DOHH2 (cell line): ENCODE measurements around the gene CYP4V2.

Experiments used
- EZH2phosphoT487 ChIP-seq: fragments of 200-600 bp; sonication (generic); IDR thresholded peaks from 2 replicates; pipeline ENCODE4 v1.6.1; 2017; ENCODE audit warnings: borderline replicate concordance, mild to moderate bottlenecking, antibody characterized with exemption, low read length, moderate library complexity, mixed read lengths
- TF ChIP-seq, protein P1 (sequence below): fragments of 200-600 bp; sonication (generic); IDR thresholded peaks from one replicate; pipeline ENCODE4 v1.5.1; 2014; ENCODE audit warnings: antibody characterized with exemption, mild to moderate bottlenecking, low read depth, low read length; ENCODE audit not compliant: poor library complexity, severe bottlenecking

DNA sequence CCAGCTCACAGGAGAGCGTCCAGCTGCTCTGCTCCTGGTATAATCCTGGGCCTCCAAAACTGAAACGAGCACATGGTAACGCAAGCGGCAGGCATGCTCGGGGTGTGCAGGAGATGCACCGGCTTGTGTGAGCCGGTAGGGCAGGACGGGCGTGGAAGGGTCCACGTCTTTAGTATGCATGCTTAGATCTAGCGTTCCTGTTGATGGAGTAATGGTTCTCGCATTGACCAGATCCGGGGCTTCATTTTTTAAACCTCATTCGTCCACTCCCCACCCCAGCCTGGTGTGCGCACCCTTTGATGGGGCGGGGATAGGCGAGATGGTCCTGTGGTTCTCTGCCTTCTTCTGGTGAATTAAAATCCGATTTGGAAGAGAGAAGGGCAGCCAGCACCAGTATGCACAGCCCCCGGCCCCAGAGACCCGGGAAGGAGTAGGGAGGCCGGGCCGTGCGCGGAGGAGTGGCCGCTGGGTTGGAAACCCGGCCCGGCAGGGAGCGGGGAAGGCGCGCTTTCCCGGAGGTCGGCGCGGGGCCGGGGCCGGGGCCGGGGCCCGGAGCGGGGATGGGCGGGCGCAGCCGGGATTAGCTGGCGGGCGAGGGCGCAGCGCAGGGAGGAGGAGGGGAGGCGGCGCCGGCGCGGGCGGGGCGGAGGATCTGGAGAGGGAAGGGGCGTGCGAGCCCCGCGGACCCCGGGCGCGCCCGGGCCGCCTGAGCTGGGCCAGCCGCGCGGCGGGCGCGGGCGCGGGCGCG lies 47.0 kb upstream of the CYP4V2 start:
- TF ChIP-seq, protein P1, sequence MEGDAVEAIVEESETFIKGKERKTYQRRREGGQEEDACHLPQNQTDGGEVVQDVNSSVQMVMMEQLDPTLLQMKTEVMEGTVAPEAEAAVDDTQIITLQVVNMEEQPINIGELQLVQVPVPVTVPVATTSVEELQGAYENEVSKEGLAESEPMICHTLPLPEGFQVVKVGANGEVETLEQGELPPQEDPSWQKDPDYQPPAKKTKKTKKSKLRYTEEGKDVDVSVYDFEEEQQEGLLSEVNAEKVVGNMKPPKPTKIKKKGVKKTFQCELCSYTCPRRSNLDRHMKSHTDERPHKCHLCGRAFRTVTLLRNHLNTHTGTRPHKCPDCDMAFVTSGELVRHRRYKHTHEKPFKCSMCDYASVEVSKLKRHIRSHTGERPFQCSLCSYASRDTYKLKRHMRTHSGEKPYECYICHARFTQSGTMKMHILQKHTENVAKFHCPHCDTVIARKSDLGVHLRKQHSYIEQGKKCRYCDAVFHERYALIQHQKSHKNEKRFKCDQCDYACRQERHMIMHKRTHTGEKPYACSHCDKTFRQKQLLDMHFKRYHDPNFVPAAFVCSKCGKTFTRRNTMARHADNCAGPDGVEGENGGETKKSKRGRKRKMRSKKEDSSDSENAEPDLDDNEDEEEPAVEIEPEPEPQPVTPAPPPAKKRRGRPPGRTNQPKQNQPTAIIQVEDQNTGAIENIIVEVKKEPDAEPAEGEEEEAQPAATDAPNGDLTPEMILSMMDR, result no peak
- no peak for TF ChIP-seq EZH2phosphoT487
